GM21360 (cell line): ENCODE measurements around the gene NPPC.

Experiments used
- ATAC-seq: cut with Tn5 transposase; IDR thresholded peaks from one replicate; pipeline ENCODE4 v1.9.1; 2021; ENCODE audit warnings: mild to moderate bottlenecking, moderate library complexity; ENCODE audit not compliant: unreplicated experiment

The NPPC gene

GRCh38 chr2:231935815-231936214 is 9.6 kb upstream of the NPPC start:
- no peak for ATAC-seq

GRCh38 chr2:231935207-231935524 is 9.0 kb upstream of the NPPC start:
- no peak for ATAC-seq

- ATAC-seq = no peak
Observed at GRCh38 chr2:231934441-231935206, 8.4 kb upstream of the NPPC start.

- ATAC-seq = no peak
Observed at GRCh38 chr2:231933916-231934401, 7.8 kb upstream of the NPPC start.

GRCh38 chr2:231932985-231933915 is 7.1 kb upstream of the NPPC start:
- ATAC-seq = no peak

- ATAC-seq = no peak
Observed at GRCh38 chr2:231932711-231932970, 6.4 kb upstream of the NPPC start.

- no peak for ATAC-seq
Observed at GRCh38 chr2:231931481-231931915, 5.3 kb upstream of the NPPC start.

GRCh38 chr2:231930593-231931281 is 4.5 kb upstream of the NPPC start:
- ATAC-seq = no peak

- no peak for ATAC-seq
Observed at GRCh38 chr2:231929961-231930592, 3.9 kb upstream of the NPPC start.

GRCh38 chr2:231928901-231929725 is 2.9 kb upstream of the NPPC start:
- ATAC-seq = no peak

GRCh38 chr2:231928481-231928880 is 2.3 kb upstream of the NPPC start:
- ATAC-seq = no peak

- no peak for ATAC-seq
Observed at GRCh38 chr2:231927566-231927890, 1.3 kb upstream of the NPPC start.

- ATAC-seq = no peak
Observed at GRCh38 chr2:231926761-231927565, 767 bp upstream of the NPPC start.

GRCh38 chr2:231925303-231926179 is 655 bp downstream of the NPPC start:
- ATAC-seq = peak; percentile 46

GRCh38 chr2:231924889-231925275 is 1.3 kb downstream of the NPPC start:
- ATAC-seq = no peak

GRCh38 chr2:231923951-231924888 is 2.0 kb downstream of the NPPC start:
- ATAC-seq = no peak

- no peak for ATAC-seq
Observed at GRCh38 chr2:231923010-231923344, 3.2 kb downstream of the NPPC start.
